ENCODE results near the gene TMEM35B.
"Not testable (repeated sequence)": the region's sequence is repeated elsewhere in the genome, so short reads cannot be mapped to it uniquely, and the experiment has no call there.

Gene TMEM35B

GRCh38 chr1:34984793-34985608, at the start of gene TMEM35B:
TMEM35B (minus strand) TSS chr1:34985347; CDS start chr1:34985305, 42 bp downstream.
- peak in 1 of 2 experiments; percentile 72 for DNase-seq

- DNase-seq, result no peak
These were observed 48.2 kb upstream of the TMEM35B start for GRCh38 chr1:35033346-35033745.

- no peak for DNase-seq
These were observed 47.2 kb upstream of the TMEM35B start for GRCh38 chr1:35032384-35032739.

GRCh38 chr1:35030756-35031446, 45.8 kb upstream of the TMEM35B start:
- DNase-seq, result peak; percentile 32 to 45

GRCh38 chr1:35030338-35030737, 45.2 kb upstream of the TMEM35B start:
- no peak for DNase-seq

GRCh38 chr1:35029761-35030160, 44.6 kb upstream of the TMEM35B start:
- no peak for DNase-seq

- DNase-seq, result no peak
These were observed 31.3 kb upstream of the TMEM35B start for GRCh38 chr1:35016406-35016805.

- DNase-seq, result no peak
These were observed 29.3 kb upstream of the TMEM35B start for GRCh38 chr1:35014486-35014885.

- DNase-seq, result no peak
These were observed 20.6 kb upstream of the TMEM35B start for GRCh38 chr1:35005711-35006110.

GRCh38 chr1:35001743-35002142, 16.6 kb upstream of the TMEM35B start:
- no peak for DNase-seq

- no peak for DNase-seq
These were observed 9.7 kb upstream of the TMEM35B start for GRCh38 chr1:34994878-34995277.

GRCh38 chr1:34988581-34988980, 3.4 kb upstream of the TMEM35B start:
- DNase-seq, result no peak

- no peak for DNase-seq
These were observed 3.0 kb upstream of the TMEM35B start for GRCh38 chr1:34988147-34988546.

- no peak for DNase-seq
These were observed 1.9 kb upstream of the TMEM35B start for GRCh38 chr1:34987018-34987417.

GRCh38 chr1:34985609-34985904, 410 bp upstream of the TMEM35B start:
- not testable (repeated sequence) for DNase-seq

- peak in 1 of 2 experiments; percentile 39 for DNase-seq
These were observed 733 bp downstream of the TMEM35B start for GRCh38 chr1:34984435-34984792.

GRCh38 chr1:34983700-34984355, 1.3 kb downstream of the TMEM35B start:
- no peak for DNase-seq

- no peak for DNase-seq
These were observed 2.2 kb downstream of the TMEM35B start for GRCh38 chr1:34982820-34983376.

GRCh38 chr1:34980715-34981114, 4.4 kb downstream of the TMEM35B start:
- DNase-seq, result peak; percentile 27 to 37

GRCh38 chr1:34978921-34979320, 6.2 kb downstream of the TMEM35B start:
- DNase-seq, result no peak

- DNase-seq, result no peak
These were observed 7.3 kb downstream of the TMEM35B start for GRCh38 chr1:34977858-34978257.

GRCh38 chr1:34977210-34977471, 8.0 kb downstream of the TMEM35B start:
- DNase-seq, result no peak

GRCh38 chr1:34976384-34977209, 8.6 kb downstream of the TMEM35B start:
- no peak for DNase-seq

Data from NCI-H526 (cell line).